ENCODE data around the gene KCNQ5. TPM values are rescaled to one million over a fixed set of nuclear protein-coding genes. Genes with fewer than 3 reads are reported as not detected.

Gene KCNQ5
- total RNA-seq, 1 experiment from 2014 or later: 0.07 TPM

- H2AK5ac ChIP-seq (ENCODE audit: insufficient read length, low read length): no peak overlapping the region
- TF ChIP-seq, protein P1, sequence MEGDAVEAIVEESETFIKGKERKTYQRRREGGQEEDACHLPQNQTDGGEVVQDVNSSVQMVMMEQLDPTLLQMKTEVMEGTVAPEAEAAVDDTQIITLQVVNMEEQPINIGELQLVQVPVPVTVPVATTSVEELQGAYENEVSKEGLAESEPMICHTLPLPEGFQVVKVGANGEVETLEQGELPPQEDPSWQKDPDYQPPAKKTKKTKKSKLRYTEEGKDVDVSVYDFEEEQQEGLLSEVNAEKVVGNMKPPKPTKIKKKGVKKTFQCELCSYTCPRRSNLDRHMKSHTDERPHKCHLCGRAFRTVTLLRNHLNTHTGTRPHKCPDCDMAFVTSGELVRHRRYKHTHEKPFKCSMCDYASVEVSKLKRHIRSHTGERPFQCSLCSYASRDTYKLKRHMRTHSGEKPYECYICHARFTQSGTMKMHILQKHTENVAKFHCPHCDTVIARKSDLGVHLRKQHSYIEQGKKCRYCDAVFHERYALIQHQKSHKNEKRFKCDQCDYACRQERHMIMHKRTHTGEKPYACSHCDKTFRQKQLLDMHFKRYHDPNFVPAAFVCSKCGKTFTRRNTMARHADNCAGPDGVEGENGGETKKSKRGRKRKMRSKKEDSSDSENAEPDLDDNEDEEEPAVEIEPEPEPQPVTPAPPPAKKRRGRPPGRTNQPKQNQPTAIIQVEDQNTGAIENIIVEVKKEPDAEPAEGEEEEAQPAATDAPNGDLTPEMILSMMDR (conservative IDR thresholded peaks at IDR 0.05): no peak
- H3K4me2 ChIP-seq (ENCODE audit: insufficient read depth, insufficient read length, low read length): no peak overlapping the region
- no peaks in the 10 kb centered on the region for H3K27me3 Mint-ChIP-seq (ENCODE audit: low read depth)
- no peak overlapping the region for H4K91ac ChIP-seq (ENCODE audit: insufficient read length, low read depth, low read length)
- H2BK5ac ChIP-seq (ENCODE audit: insufficient read length, low read length): no peak overlapping the region
- H2BK120ac ChIP-seq (ENCODE audit: low read depth, low read length, poor library complexity, severe bottlenecking): no peak overlapping the region
- no peak overlapping the region for H3K27ac ChIP-seq (ENCODE audit: insufficient read length, low read depth, low read length)
- no peaks in the 10 kb centered on the region for H3K36me3 Mint-ChIP-seq (ENCODE audit: insufficient read depth in 1 of 3, low read depth in 3 of 3)
- no peak overlapping the region for H3K56ac ChIP-seq (ENCODE audit: insufficient read length, low read depth, low read length)
- H3K23me2 ChIP-seq (ENCODE audit: insufficient read length, low read depth, low read length, poor library complexity, severe bottlenecking): no peaks in the 10 kb centered on the region
- peak overlapping the region; percentile 7 to 50 (median 9); a peak in 3 of 7 replicates for H3K27ac Mint-ChIP-seq
- no peaks in the 10 kb centered on the region for H3K27me3 ChIP-seq (ENCODE audit: insufficient read depth, low read length)
- no peak overlapping the region for H3T11ph ChIP-seq (ENCODE audit: low read length)
- no peak overlapping the region for H4K5ac ChIP-seq (ENCODE audit: insufficient read length, low read depth, low read length)
- no peak overlapping the region for H2BK20ac ChIP-seq (ENCODE audit: low read depth, low read length, poor library complexity, severe bottlenecking)
- H3K23ac ChIP-seq (ENCODE audit: insufficient read length, low read depth, low read length): no peak overlapping the region
- H4K8ac ChIP-seq (replicated peaks; ENCODE audit: insufficient read length, low read depth, low read length): no peak overlapping the region
- no peak overlapping the region for H3K4me3 Mint-ChIP-seq
- H3K9ac ChIP-seq (ENCODE audit: extremely low read depth, insufficient read length, low read length): no peak overlapping the region
- no peak overlapping the region for H3K18ac ChIP-seq (ENCODE audit: insufficient read length, low read depth, low read length)
- peaks cover 21 to 27% of the 10 kb centered on the region in 2 experiments for H3K4me1 Mint-ChIP-seq
- no peak overlapping the region for H2BK15ac ChIP-seq (ENCODE audit: low read depth, low read length)
- H3K4ac ChIP-seq (ENCODE audit: low read depth, low read length): no peak overlapping the region
- no peaks in the 10 kb centered on the region for H3K9me3 ChIP-seq (ENCODE audit: control insufficient read depth, low read depth, low read length)
- peaks cover 2% of the 10 kb centered on the region; the same call in 1 of the 2 replicates for H3K4me1 ChIP-seq (ENCODE audit: insufficient read depth, low read length)
- H3K79me1 ChIP-seq (ENCODE audit: insufficient read depth, low read depth, low read length, poor library complexity, severe bottlenecking): no peaks in the 10 kb centered on the region
- no peaks in the 10 kb centered on the region for H3K79me2 ChIP-seq (ENCODE audit: insufficient read depth, low read length)
- WGBS (ENCODE audit: extremely low coverage, insufficient read length, low lambda C conversion rate): no CpG with 5 or more reads among the region's 4 CpGs
- H4K20me1 ChIP-seq (ENCODE audit: control insufficient read depth, insufficient read depth, insufficient read length): no peaks in the 10 kb centered on the region
- DNase-seq: no peak
- H2AFZ ChIP-seq (ENCODE audit: low read length): peak overlapping the region; percentile 79
- H2BK12ac ChIP-seq (ENCODE audit: insufficient read length, low read depth, low read length): no peak overlapping the region
- H3K14ac ChIP-seq (ENCODE audit: insufficient read depth, low read length): no peak overlapping the region
- H3K9me3 Mint-ChIP-seq: no peaks in the 10 kb centered on the region
These were observed 463.6 kb downstream of the KCNQ5 start for GRCh38 chr6:73085443-73085871.

All from H9 (cell line).